ENCODE data around the gene SON.

DNA sequence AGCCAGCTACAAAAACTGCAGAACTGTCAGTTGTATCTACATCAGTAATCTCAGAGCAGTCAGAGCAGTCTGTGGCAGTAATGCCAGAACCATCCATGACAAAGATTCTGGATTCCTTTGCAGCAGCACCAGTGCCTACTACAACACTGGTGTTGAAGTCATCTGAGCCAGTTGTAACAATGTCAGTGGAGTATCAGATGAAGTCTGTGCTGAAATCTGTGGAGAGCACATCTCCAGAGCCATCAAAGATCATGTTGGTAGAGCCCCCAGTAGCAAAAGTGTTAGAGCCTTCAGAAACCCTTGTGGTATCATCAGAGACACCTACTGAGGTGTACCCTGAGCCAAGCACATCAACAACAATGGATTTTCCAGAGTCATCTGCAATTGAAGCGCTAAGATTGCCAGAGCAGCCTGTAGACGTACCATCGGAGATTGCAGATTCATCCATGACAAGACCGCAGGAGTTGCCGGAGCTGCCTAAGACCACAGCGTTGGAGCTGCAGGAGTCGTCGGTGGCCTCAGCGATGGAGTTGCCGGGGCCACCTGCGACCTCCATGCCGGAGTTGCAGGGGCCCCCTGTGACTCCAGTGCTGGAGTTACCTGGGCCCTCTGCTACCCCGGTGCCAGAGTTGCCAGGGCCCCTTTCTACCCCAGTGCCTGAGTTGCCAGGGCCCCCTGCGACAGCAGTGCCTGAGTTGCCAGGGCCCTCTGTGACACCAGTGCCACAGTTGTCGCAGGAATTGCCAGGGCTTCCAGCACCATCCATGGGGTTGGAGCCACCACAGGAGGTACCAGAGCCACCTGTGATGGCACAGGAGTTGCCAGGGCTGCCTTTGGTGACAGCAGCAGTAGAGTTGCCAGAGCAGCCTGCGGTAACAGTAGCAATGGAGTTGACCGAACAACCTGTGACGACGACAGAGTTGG, 7.3 kb downstream of the SON start:
- TF ChIP-seq, protein P1, sequence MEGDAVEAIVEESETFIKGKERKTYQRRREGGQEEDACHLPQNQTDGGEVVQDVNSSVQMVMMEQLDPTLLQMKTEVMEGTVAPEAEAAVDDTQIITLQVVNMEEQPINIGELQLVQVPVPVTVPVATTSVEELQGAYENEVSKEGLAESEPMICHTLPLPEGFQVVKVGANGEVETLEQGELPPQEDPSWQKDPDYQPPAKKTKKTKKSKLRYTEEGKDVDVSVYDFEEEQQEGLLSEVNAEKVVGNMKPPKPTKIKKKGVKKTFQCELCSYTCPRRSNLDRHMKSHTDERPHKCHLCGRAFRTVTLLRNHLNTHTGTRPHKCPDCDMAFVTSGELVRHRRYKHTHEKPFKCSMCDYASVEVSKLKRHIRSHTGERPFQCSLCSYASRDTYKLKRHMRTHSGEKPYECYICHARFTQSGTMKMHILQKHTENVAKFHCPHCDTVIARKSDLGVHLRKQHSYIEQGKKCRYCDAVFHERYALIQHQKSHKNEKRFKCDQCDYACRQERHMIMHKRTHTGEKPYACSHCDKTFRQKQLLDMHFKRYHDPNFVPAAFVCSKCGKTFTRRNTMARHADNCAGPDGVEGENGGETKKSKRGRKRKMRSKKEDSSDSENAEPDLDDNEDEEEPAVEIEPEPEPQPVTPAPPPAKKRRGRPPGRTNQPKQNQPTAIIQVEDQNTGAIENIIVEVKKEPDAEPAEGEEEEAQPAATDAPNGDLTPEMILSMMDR (IDR thresholded peaks at IDR 0.05): no peak
- no peak for TF ChIP-seq POLR2A (IDR thresholded peaks at IDR 0.05)
